ENCODE results near the gene POLD3. TPM values are rescaled to one million over a fixed set of nuclear protein-coding genes. Genes with fewer than 3 reads are reported as not detected.

POLD3 gene
- total RNA-seq, 1 experiment from 2014 or later, result 18.9 TPM

DNA sequence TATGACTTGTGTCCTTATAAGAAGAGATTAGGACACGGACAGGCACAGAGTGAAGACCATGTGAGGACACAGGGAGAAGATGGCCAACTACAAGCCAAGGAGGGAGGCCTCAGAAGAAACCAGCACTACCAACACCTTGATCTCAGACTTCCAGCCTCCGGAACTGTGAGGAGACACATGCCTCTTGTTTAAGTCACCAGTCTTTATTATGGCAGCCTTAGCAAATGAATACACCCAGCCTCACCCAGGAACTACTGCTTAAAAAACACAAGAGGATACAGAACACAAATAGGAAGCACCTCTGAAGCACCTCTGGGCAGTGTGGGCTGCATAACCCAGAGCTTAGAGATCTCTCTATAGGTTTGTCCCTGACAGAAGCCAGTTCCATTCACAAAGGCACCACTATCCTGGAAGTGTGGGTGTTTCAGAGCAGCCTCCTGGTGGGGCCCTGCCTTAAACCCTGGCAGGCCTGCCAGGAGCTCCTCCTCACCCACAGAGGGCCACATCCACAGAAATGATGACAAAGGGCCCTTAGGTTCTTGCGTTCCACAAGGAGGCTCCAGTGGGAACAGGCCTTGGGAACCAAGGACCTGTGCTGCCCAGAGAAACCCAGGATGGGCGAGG, 80.1 kb downstream of the POLD3 start:
- H3K36me3 ChIP-seq (ENCODE audit: control insufficient read depth in 1 of 2, insufficient read depth in 2 of 2, low read length in 2 of 2), result no peaks in the 10 kb centered on the region
- no peaks in the 10 kb centered on the region for H3K9me3 ChIP-seq (ENCODE audit: control insufficient read depth in 1 of 2, insufficient read depth in 1 of 2, low read depth in 1 of 2, low read length in 2 of 2)
- ChIA-PET RAD21 (ENCODE audit: low non-redundant PET in 1 of 2, low total read pairs in 2 of 2, uncharacterized antibody in 2 of 2, unreplicated experiment in 2 of 2) (no interaction called here), CTCF (no interaction called here), POLR2A (no interaction called here)
- no peak for DNase-seq (ENCODE audit: low read depth, low spot score)
- no peaks in the 10 kb centered on the region for H4K20me1 ChIP-seq (ENCODE audit: insufficient read depth)
- H3K4me3 ChIP-seq (replicated peaks in 1 of 2; ENCODE audit: low read depth in 1 of 2, low read length in 2 of 2), result no peak overlapping the region
- no peak overlapping the region for H3K4me2 ChIP-seq (ENCODE audit: low read length)
- H3K9ac ChIP-seq (ENCODE audit: low read length), result no peak overlapping the region
- no peaks in the 10 kb centered on the region for H3K4me1 ChIP-seq (ENCODE audit: control insufficient read depth in 1 of 2, insufficient read depth in 2 of 2, low read length in 2 of 2)
- H3K79me2 ChIP-seq (ENCODE audit: insufficient read depth, low read length), result no peaks in the 10 kb centered on the region
- H3K9me2 ChIP-seq (ENCODE audit: insufficient read depth), result no peaks in the 10 kb centered on the region
- no TSS peak for BruUV-seq (replicated peaks)
- no peaks in the 10 kb centered on the region for H3K27me3 ChIP-seq (ENCODE audit: insufficient read depth, low read length)
- no peak overlapping the region for H3K27ac ChIP-seq (ENCODE audit: low read depth, low read length)
- intact Hi-C loops (cut with micrococcal nuclease), result no loop called here
- TF ChIP-seq EZH2 (IDR thresholded peaks at IDR 0.05), result no peak
- TF ChIP-seq CBX3 (IDR thresholded peaks at IDR 0.05; ENCODE audit: low read depth), result no peak
- no peak overlapping the region for H2AFZ ChIP-seq (ENCODE audit: low read depth, low read length, poor library complexity, severe bottlenecking)
- peak; percentile 50 for ATAC-seq

GRCh38 chr11:74672956-74673692, 80.7 kb downstream of the POLD3 start:
- H3K36me3 ChIP-seq (ENCODE audit: control insufficient read depth in 1 of 2, insufficient read depth in 2 of 2, low read length in 2 of 2), result no peaks in the 10 kb centered on the region
- no peaks in the 10 kb centered on the region for H3K9me2 ChIP-seq (ENCODE audit: insufficient read depth)
- ChIA-PET POLR2A (no interaction called here), CTCF (no interaction called here), RAD21 (ENCODE audit: low non-redundant PET in 1 of 2, low total read pairs in 2 of 2, uncharacterized antibody in 2 of 2, unreplicated experiment in 2 of 2) (no interaction called here)
- no peak for TF ChIP-seq POLR2A (IDR thresholded peaks at IDR 0.05; ENCODE audit: borderline replicate concordance, extremely low read depth, insufficient read depth, insufficient read length)
- no peak for TF ChIP-seq SIN3A (IDR thresholded peaks at IDR 0.05; ENCODE audit: low read depth)
- no peak for TF ChIP-seq FOSL1 (IDR thresholded peaks at IDR 0.05; ENCODE audit: low read depth)
- no peak overlapping the region for H2AFZ ChIP-seq (ENCODE audit: low read depth, low read length, poor library complexity, severe bottlenecking)
- no peaks in the 10 kb centered on the region for H3K27me3 ChIP-seq (ENCODE audit: insufficient read depth, low read length)
- no peaks in the 10 kb centered on the region for H3K79me2 ChIP-seq (ENCODE audit: insufficient read depth, low read length)
- DNase-seq (ENCODE audit: low read depth, low spot score) (no peak), ATAC-seq (no peak; the same call in 1 of the 2 replicates)
- H3K4me3 ChIP-seq (replicated peaks in 1 of 2; ENCODE audit: low read depth in 1 of 2, low read length in 2 of 2), result no peak overlapping the region
- H3K4me2 ChIP-seq (ENCODE audit: low read length), result no peak overlapping the region
- H4K20me1 ChIP-seq (ENCODE audit: insufficient read depth), result no peaks in the 10 kb centered on the region
- H3K27ac ChIP-seq (ENCODE audit: low read depth, low read length), result no peak overlapping the region
- no peaks in the 10 kb centered on the region for H3K4me1 ChIP-seq (ENCODE audit: control insufficient read depth in 1 of 2, insufficient read depth in 2 of 2, low read length in 2 of 2)
- intact Hi-C loops (cut with micrococcal nuclease), result no loop called here
- H3K9ac ChIP-seq (ENCODE audit: low read length), result no peak overlapping the region
- BruUV-seq (replicated peaks), result no TSS peak
- no peaks in the 10 kb centered on the region for H3K9me3 ChIP-seq (ENCODE audit: control insufficient read depth in 1 of 2, insufficient read depth in 1 of 2, low read depth in 1 of 2, low read length in 2 of 2)
